MCF 10A (cell line): ENCODE measurements around the gene KRTAP4-5. TPM values are rescaled to one million over a fixed set of nuclear protein-coding genes. Genes with fewer than 3 reads are reported as not detected.
A peak's percentile ranks its signal among the peaks of the same experiment; 100 is the strongest.

Experiments used
- BruUV-seq: library from RNA; stranded (reverse); fragments of 400-500 nt; replicated peaks from 2 replicates; lab custom pipeline; 2021; lab: Mats Ljungman, UMichigan
- CTCF ChIA-PET: fragments of 300-600 bp; sonication (Branson Sonifier 250); formaldehyde crosslinking; extraction: SDS; loops from one replicate; lab custom pipeline; 2021; ENCODE audit warnings: antibody characterized with exemption, inconsistent platforms; lab: Yijun Ruan, JAX
- POLR2A ChIA-PET: fragments of 300-600, 350-650 bp; sonication (Branson Sonifier 250); formaldehyde crosslinking; extraction: SDS; loops from one replicate; lab custom pipeline; 2020; ENCODE audit warnings: antibody characterized with exemption, inconsistent platforms; lab: Yijun Ruan, JAX
- DNase-seq: peaks from one replicate; pipeline ENCODE4 v3.0.0-alpha.2; 2018; ENCODE audit not compliant: unreplicated experiment
- H3K27ac Mint-ChIP-seq: one replicate; pipeline ENCODE4 v1.8.0; 2022; ENCODE audit warnings: mild to moderate bottlenecking, low read depth, mixed read lengths; ENCODE audit not compliant: unreplicated experiment
- H3K27me3 Mint-ChIP-seq: one replicate; pipeline ENCODE4 v1.8.0; 2022; ENCODE audit warnings: mixed read lengths; ENCODE audit not compliant: insufficient read depth, unreplicated experiment
- H3K36me3 Mint-ChIP-seq: one replicate; pipeline ENCODE4 v1.8.0; 2022; ENCODE audit warnings: mild to moderate bottlenecking, moderate library complexity, mixed read lengths; ENCODE audit not compliant: insufficient read depth, unreplicated experiment
- H3K4me1 Mint-ChIP-seq: one replicate; pipeline ENCODE4 v1.8.0; 2022; ENCODE audit warnings: mixed read lengths; ENCODE audit not compliant: insufficient read depth, unreplicated experiment
- H3K4me3 Mint-ChIP-seq: one replicate; pipeline ENCODE4 v1.8.0; 2022; ENCODE audit warnings: mild to moderate bottlenecking, moderate library complexity, mixed read lengths; ENCODE audit not compliant: unreplicated experiment
- H3K9me3 Mint-ChIP-seq: one replicate; pipeline ENCODE4 v1.8.0; 2022; ENCODE audit warnings: mixed read lengths; ENCODE audit not compliant: unreplicated experiment
- intact Hi-C: fragments of 100-400 bp; cut with micrococcal nuclease; formaldehyde crosslinking; loops from 2 replicates; pipeline ENCODE4 v1.14.1; 2022
- total RNA-seq: library from RNA; stranded (reverse); gene quantifications from 2 replicates; pipeline ENCODE4 v1.2.3, GENCODE V29; 2022
- TF ChIP-seq, protein P1 (sequence below): fragments of 200-600 bp; IDR thresholded peaks from one replicate; pipeline ENCODE4 v1.8.0; 2022; ENCODE audit warnings: antibody characterized with exemption, mild to moderate bottlenecking; ENCODE audit not compliant: unreplicated experiment

KRTAP4-5 gene
- total RNA-seq, 1 experiment from 2014 or later = not detected

- no peak overlapping the region for H3K27ac Mint-ChIP-seq
- H3K4me1 Mint-ChIP-seq = no peaks in the 10 kb centered on the region
- DNase-seq = no peak
- no TSS peak for BruUV-seq
- POLR2A ChIA-PET = no interaction called here
- H3K27me3 Mint-ChIP-seq = no peaks in the 10 kb centered on the region
- intact Hi-C loops = no loop called here
- H3K36me3 Mint-ChIP-seq = no peaks in the 10 kb centered on the region
- TF ChIP-seq, protein P1, sequence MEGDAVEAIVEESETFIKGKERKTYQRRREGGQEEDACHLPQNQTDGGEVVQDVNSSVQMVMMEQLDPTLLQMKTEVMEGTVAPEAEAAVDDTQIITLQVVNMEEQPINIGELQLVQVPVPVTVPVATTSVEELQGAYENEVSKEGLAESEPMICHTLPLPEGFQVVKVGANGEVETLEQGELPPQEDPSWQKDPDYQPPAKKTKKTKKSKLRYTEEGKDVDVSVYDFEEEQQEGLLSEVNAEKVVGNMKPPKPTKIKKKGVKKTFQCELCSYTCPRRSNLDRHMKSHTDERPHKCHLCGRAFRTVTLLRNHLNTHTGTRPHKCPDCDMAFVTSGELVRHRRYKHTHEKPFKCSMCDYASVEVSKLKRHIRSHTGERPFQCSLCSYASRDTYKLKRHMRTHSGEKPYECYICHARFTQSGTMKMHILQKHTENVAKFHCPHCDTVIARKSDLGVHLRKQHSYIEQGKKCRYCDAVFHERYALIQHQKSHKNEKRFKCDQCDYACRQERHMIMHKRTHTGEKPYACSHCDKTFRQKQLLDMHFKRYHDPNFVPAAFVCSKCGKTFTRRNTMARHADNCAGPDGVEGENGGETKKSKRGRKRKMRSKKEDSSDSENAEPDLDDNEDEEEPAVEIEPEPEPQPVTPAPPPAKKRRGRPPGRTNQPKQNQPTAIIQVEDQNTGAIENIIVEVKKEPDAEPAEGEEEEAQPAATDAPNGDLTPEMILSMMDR = no peak
- peaks cover 15% of the 10 kb centered on the region for H3K9me3 Mint-ChIP-seq
- CTCF ChIA-PET = no interaction called here
- H3K4me3 Mint-ChIP-seq = no peak overlapping the region
Measured at GRCh38 chr17:41147531-41148204, 2.0 kb downstream of the KRTAP4-5 start.

- intact Hi-C loops = no loop called here
- POLR2A ChIA-PET = no interaction called here
- TF ChIP-seq, protein P1 = no peak
- no peak for DNase-seq
- BruUV-seq = no TSS peak
- H3K27ac Mint-ChIP-seq = no peak overlapping the region
- H3K9me3 Mint-ChIP-seq = peaks cover 20% of the 10 kb centered on the region
- H3K36me3 Mint-ChIP-seq = no peaks in the 10 kb centered on the region
- no peak overlapping the region for H3K4me3 Mint-ChIP-seq
- peaks cover 6% of the 10 kb centered on the region for H3K4me1 Mint-ChIP-seq
- CTCF ChIA-PET = no interaction called here
- H3K27me3 Mint-ChIP-seq = no peaks in the 10 kb centered on the region
Measured at GRCh38 chr17:41145261-41145660, 4.4 kb downstream of the KRTAP4-5 start.

GRCh38 chr17:41144846-41145245 lies 4.8 kb downstream of the KRTAP4-5 start:
- DNase-seq = no peak
- TF ChIP-seq, protein P1 = no peak
- peaks cover under 1% of the 10 kb centered on the region for H3K36me3 Mint-ChIP-seq
- H3K27me3 Mint-ChIP-seq = no peaks in the 10 kb centered on the region
- POLR2A ChIA-PET = no interaction called here
- CTCF ChIA-PET = no interaction called here
- H3K4me1 Mint-ChIP-seq = peaks cover 6% of the 10 kb centered on the region
- BruUV-seq = no TSS peak
- intact Hi-C loops = no loop called here
- H3K27ac Mint-ChIP-seq = no peak overlapping the region
- no peak overlapping the region for H3K4me3 Mint-ChIP-seq
- H3K9me3 Mint-ChIP-seq = peaks cover 20% of the 10 kb centered on the region

GRCh38 chr17:41141361-41141760 lies 8.3 kb downstream of the KRTAP4-5 start:
- H3K27me3 Mint-ChIP-seq = no peaks in the 10 kb centered on the region
- no peak overlapping the region for H3K4me3 Mint-ChIP-seq
- TF ChIP-seq, protein P1 = no peak
- peaks cover 27% of the 10 kb centered on the region for H3K9me3 Mint-ChIP-seq
- H3K4me1 Mint-ChIP-seq = peaks cover 6% of the 10 kb centered on the region
- H3K36me3 Mint-ChIP-seq = peaks cover 6% of the 10 kb centered on the region
- H3K27ac Mint-ChIP-seq = peak overlapping the region; percentile 3
- DNase-seq = no peak
- BruUV-seq = no TSS peak
- intact Hi-C loops = loop anchor here (2.0 kb wide), 1 partner anchor 233 kb away; no protein-coding TSS in a partner anchor
- ChIA-PET POLR2A (interaction anchor here (0.9 to 1.7 kb wide), 3 partner anchors 9 to 325 kb away, joined by 3 to 5 read pairs (median 4); partner anchors contain the start of gene KRT32), CTCF (no interaction called here)
